Nasal cavity respiratory epithelium epithelial cell of viscerocranial mucosa (primary cell): ENCODE measurements around the gene NDUFAF3. TPM values are rescaled to one million over a fixed set of nuclear protein-coding genes. Genes with fewer than 3 reads are reported as not detected.

Experiments
- total RNA-seq: library from RNA; depleted of rRNA; stranded (reverse); fragments of >200 nt; gene quantifications from 2 replicates; pipeline ENCODE4 v1.2.3, GENCODE V29; 2014

The NDUFAF3 gene, protein sequence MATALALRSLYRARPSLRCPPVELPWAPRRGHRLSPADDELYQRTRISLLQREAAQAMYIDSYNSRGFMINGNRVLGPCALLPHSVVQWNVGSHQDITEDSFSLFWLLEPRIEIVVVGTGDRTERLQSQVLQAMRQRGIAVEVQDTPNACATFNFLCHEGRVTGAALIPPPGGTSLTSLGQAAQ
- 45.5 and 57.4 TPM in 2 replicates for total RNA-seq

DNA sequence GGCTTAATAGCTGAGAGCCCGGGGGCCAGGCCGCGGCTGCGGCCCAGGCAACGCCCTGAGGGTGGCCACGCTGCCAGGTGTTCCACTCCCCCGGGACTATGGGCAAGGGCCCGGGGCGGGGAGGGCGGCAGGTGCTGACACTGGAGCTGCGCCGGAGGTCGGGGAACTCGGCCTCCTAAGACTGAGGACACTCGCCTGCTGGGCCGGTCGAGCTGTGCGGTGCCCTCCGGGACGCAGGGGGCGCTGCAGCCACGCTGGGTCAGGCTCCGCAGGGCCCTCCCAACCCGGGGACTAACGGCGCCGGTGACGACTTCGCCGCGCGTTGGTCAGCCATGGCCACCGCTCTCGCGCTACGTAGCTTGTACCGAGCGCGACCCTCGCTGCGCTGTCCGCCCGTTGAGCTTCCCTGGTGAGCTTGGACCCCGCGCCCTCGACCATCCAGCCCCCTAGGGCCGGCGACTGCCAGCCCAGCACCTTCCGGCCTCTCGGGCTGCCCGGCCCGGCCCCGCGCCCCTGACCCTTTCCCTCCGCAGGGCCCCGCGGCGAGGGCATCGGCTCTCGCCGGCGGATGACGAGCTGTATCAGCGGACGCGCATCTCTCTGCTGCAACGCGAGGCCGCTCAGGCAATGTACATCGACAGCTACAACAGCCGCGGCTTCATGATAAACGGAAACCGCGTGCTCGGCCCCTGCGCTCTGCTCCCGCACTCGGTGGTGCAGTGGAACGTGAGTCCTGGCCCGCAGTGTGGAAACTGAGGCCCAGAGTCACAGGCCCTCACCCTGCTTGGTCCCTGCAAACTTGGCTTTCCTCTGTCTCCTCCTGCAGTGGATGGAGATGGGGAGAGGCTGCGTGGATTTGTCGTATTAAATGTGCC lies at the start of gene NDUFAF3:
TSS of gene NDUFAF3 (plus strand) at position 309 of the 875 bp plus-strand sequence. CDS start at position 333, 24 bp downstream.

DNA sequence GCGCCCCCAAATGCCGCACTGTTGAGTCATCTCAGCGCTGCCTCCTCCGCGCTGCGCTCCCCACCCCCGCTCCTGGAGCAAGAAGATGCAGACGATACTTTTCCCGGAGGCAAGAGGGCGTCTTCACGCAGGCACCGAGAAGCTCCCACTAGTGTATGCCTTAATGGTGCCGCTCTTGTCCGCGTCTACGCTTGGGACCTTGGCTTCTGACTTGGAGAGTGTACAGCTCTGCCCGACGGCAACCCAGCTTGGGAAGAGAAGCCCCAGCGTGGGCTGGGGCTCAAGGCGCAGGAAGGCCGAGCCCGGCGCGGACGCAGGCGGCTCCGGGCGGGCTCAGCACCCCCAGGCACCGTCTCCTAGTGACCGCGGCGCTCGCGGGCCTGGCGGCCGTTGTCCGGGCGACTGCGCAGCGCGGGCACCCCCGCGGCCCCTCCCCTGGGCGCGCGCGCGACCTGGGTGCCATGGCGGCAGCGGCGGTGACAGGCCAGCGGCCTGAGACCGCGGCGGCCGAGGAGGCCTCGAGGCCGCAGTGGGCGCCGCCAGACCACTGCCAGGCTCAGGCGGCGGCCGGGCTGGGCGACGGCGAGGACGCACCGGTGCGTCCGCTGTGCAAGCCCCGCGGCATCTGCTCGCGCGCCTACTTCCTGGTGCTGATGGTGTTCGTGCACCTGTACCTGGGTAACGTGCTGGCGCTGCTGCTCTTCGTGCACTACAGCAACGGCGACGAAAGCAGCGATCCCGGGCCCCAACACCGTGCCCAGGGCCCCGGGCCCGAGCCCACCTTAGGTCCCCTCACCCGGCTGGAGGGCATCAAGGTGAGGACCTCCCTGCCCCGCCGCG lies 31.9 kb upstream of the NDUFAF3 start, which contains the start of gene P4HTM:
TSS of gene P4HTM (plus strand) at position 446 of the 840 bp plus-strand sequence. CDS start at position 462, 16 bp downstream.

DNA sequence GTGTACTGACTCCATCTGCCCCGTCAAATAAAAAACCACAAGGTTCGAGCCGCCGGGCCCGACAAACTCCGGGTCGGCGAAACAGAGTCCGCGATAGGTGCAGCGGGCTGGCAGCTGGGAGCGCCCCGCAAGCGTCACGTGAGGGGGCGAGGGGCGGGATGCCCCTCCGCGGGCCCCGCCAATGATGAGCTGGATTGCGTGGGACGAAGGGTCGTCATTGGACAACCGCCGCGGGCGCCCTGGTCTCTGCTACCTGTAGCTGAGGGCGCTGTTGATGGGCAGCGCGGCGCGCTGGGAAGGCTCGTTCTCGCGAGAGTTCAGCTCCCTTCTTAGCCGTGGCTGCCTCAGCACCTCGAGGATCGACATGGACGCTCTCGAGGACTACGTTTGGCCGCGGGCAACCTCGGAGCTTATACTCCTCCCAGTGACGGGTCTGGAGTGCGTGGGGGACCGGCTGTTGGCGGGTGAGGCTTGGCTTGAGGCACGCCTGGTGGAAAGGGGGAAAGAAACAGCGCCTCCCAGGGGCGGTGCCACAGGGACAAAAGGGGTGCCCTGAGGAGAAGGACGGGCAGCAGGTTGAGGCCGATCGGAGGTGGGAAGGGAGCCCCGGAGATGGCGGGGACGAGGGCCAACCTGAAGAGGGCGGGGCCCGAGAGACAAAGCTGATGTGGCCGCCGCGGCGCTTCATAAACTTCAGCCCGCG lies 14.7 kb upstream of the NDUFAF3 start, which contains the start of gene WDR6:
TSS of gene WDR6 (plus strand) at position 324 of the 703 bp plus-strand sequence. CDS start at position 365, 41 bp downstream.

DNA sequence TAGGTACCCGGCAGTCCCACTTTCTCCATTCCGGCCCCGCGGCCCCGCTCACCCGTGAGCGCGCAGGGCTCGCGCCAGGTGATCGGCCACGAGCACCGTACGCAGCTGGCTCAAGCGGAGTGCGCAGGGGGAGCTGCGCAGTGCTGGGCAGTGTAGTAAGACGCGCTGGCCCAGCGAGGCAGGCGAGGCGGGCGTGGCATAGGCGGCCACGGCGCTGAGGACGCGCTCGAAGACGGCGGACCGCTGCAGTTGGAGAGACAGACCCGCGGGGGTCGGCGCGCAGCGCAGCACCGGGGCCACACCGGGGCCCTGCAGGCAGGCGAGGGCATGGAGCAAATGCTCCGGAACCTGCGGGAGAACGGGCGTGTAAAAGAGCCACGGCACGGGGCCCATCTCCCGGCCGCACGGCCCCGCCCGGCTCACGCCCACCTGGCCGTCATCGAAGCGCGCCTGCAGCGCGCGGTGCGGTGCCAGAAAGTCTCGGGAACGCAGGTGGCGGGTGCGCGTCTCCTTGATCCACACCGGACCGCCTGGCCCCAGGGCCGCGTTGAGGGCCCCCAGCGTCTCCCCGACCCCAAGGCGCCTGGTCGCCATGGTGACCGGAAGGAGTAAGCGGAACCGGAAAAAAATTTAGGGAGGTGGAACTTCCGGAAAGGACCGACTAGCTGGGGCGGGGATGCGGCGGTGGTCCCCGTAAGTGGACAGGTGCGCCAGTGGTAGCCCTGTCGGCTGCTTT lies 3.8 kb upstream of the NDUFAF3 start, which contains the start of gene DALRD3:
TSS of gene DALRD3 (minus strand) at position 610 of the 736 bp plus-strand sequence. CDS start at position 594, 16 bp downstream.

DNA sequence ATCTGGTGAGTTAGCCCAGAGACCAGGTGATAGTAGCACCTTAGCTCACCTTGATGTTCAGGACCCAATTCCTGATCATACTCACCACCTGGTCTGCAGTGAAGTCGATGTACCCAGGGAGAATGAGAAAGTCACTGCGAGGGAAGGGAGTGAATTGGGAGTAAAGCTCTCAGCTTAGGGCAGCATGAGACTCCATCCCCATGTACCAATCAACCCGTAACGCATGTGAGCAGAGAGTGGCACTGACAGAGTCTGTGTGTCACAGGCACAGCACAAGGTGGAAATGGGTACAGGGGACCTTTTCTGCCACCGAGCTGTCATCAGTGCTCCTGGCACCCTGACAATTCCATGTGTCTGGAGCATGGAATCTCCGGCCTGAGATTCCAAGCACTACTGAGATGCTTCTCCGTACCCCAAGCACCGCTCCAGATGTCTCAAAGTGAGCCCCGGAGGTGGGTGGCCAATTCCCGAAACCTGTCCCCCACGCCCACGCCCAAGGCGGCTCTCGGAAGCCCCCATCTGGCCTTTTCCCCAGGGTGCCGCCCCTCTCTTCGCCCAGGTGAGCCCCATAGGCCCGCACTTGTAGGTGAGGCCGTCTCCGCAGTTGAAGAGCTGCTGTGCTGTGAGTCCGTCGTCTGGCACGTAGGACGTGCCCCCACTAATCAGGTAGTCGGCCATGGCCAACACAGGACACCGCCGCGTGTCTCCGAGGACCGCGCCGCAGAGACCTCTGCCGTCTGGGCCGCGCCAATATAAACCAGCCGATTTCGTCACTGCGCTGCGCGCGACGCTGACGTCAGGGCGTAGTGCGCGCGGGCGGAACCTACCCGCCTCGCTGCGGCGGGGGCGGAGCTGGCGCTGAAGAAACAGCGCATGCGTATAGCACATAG lies 7.0 kb downstream of the NDUFAF3 start, which contains the start of gene IMPDH2:
TSS of gene IMPDH2 (minus strand) at position 726 of the 890 bp plus-strand sequence. CDS start at position 678, 48 bp downstream.

Other genes starting within 250 kb of the NDUFAF3 start
- 32.0 and 44.1 TPM in 2 replicates for gene PRKAR2A, start 174.2 kb upstream of the NDUFAF3 start, total RNA-seq
- 8.9 and 11.3 TPM in 2 replicates for gene SLC25A20, start 123.2 kb upstream of the NDUFAF3 start, total RNA-seq
- gene ARIH2, start 103.3 kb upstream of the NDUFAF3 start, total RNA-seq = 139 and 166 TPM in 2 replicates
- gene P4HTM, start 31.9 kb upstream of the NDUFAF3 start, total RNA-seq = 13.3 and 21.6 TPM in 2 replicates
- 23.9 and 73.9 TPM in 2 replicates for gene WDR6, start 14.7 kb upstream of the NDUFAF3 start, total RNA-seq
- 30.0 and 39.0 TPM in 2 replicates for gene DALRD3, start 3.5 kb upstream of the NDUFAF3 start, total RNA-seq
- 203 and 369 TPM in 2 replicates for gene IMPDH2, start 7.3 kb downstream of the NDUFAF3 start, total RNA-seq
- 49.8 and 56.7 TPM in 2 replicates for gene QRICH1, start 72.0 kb downstream of the NDUFAF3 start, total RNA-seq
- gene QARS1, start 82.6 kb downstream of the NDUFAF3 start, total RNA-seq = 177 and 193 TPM in 2 replicates
- gene USP19, start 98.7 kb downstream of the NDUFAF3 start, total RNA-seq = 58.1 and 68.7 TPM in 2 replicates
- 234 and 834 TPM in 2 replicates for gene LAMB2, start 110.9 kb downstream of the NDUFAF3 start, total RNA-seq
- gene CCDC71, start 144.2 kb downstream of the NDUFAF3 start, total RNA-seq = 16.1 and 20.3 TPM in 2 replicates
- 55.4 and 168 TPM in 2 replicates for gene KLHDC8B, start 149.5 kb downstream of the NDUFAF3 start, total RNA-seq